ENCODE measurements around the gene LIX1. TPM values are rescaled to one million over a fixed set of nuclear protein-coding genes. Genes with fewer than 3 reads are reported as not detected.

Gene LIX1
- polyA plus RNA-seq, 2 of the 4 experiments (the other 2 are of a cell fraction): not detected

GRCh38 chr5:97065475-97065874, 76.9 kb downstream of the LIX1 start:
- FAIRE-seq (no peak), ATAC-seq (no peak), DNase-seq (ENCODE audit: low read depth in 1 of 2, low spot score in 1 of 2) (no peak)
- Histone ChIP-seq H3K4me1 (no peaks in the 10 kb centered on the region), H3K4me2 (no peak overlapping the region), H3K4me3 (no peak overlapping the region), H3K9me3 (no peaks in the 10 kb centered on the region), H3K27ac (no peak overlapping the region)
- TF ChIP-seq PBX3 (IDR thresholded peaks at IDR 0.05) (no peak), REST (IDR thresholded peaks at IDR 0.05) (no peak), USF2 (IDR thresholded peaks at IDR 0.05) (no peak), PHF8 (IDR thresholded peaks at IDR 0.05; ENCODE audit: borderline replicate concordance, low read depth) (no peak), ZFP36 (IDR thresholded peaks at IDR 0.05; ENCODE audit: borderline replicate concordance, partially characterized antibody) (no peak), KDM5A (IDR thresholded peaks at IDR 0.05) (no peak), HEYL (CRISPR knock-in tag; IDR thresholded peaks at IDR 0.05) (no peak), GATA3 (IDR thresholded peaks at IDR 0.05; ENCODE audit: borderline replicate concordance) (no peak), HES2 (IDR thresholded peaks at IDR 0.05) (no peak), FOSB (CRISPR knock-in tag; IDR thresholded peaks at IDR 0.05) (no peak), EP300 (IDR thresholded peaks at IDR 0.05) (no peak), HMGXB4 (CRISPR knock-in tag; IDR thresholded peaks at IDR 0.05; ENCODE audit: borderline replicate concordance) (no peak), RARB (CRISPR knock-in tag; IDR thresholded peaks at IDR 0.05) (no peak)
- CTCF ChIA-PET: no interaction called here
- WGBS (ENCODE audit: missing lambda C conversion rate): 43% methylated on average over 2 of the region's 2 CpGs
- POLR2A ChIA-PET: no interaction called here

- TF ChIP-seq NPAS2 (CRISPR knock-in tag; IDR thresholded peaks at IDR 0.05; ENCODE audit: borderline replicate concordance): no peak
- TF ChIP-seq REST (IDR thresholded peaks at IDR 0.05): no peak
- no peak for TF ChIP-seq KDM1A (IDR thresholded peaks at IDR 0.05; ENCODE audit: low read depth)
- no peak for TF ChIP-seq SREBF2 (IDR thresholded peaks at IDR 0.05)
- no peak for TF ChIP-seq CBX8 (IDR thresholded peaks at IDR 0.05)
- TF ChIP-seq FOSB (CRISPR knock-in tag; IDR thresholded peaks at IDR 0.05): no peak
- no peak for TF ChIP-seq NFE2L2 (conservative IDR thresholded peaks at IDR 0.05; ENCODE audit: low read length)
- no peak overlapping the region for H3K4me3 ChIP-seq
- CTCF ChIA-PET: no interaction called here
- POLR2A ChIA-PET: no interaction called here
- no peak for DNase-seq (ENCODE audit: low read depth in 1 of 2, low spot score in 1 of 2)
- no peak for ATAC-seq
- no peaks in the 10 kb centered on the region for H3K4me1 ChIP-seq
- WGBS (ENCODE audit: missing lambda C conversion rate): 32% methylated on average over 1 of the region's 1 CpG
- no peaks in the 10 kb centered on the region for H3K9me3 ChIP-seq
- no peak for FAIRE-seq
- no peak overlapping the region for H3K27ac ChIP-seq
- H3K4me2 ChIP-seq: no peak overlapping the region
Observed at GRCh38 chr5:97063251-97063650, 79.2 kb downstream of the LIX1 start.
